MM.1S (cell line): Measurements from ENCODE around the gene RPS15A.

Experiments
- DNase-seq: peaks from one replicate; pipeline ENCODE4 v3.0.0-alpha.2; 2015
- H2AFZ ChIP-seq: fragments of 300-600 bp; sonication (generic); 2 replicates; pipeline ENCODE4 v1.6.0; 2016; ENCODE audit warnings: antibody characterized with exemption, low read length
- H3F3A ChIP-seq: fragments of 300-600 bp; sonication (generic); 2 replicates; pipeline ENCODE4 v1.6.1; 2016; ENCODE audit warnings: mild to moderate bottlenecking, antibody characterized with exemption, low read length, moderate library complexity, mixed read lengths; ENCODE audit not compliant: insufficient read depth
- H3K27ac ChIP-seq: fragments of 300-600 bp; sonication (generic); 2 replicates; pipeline ENCODE4 v1.5.1; 2016; ENCODE audit warnings: mild to moderate bottlenecking, low read length
- H3K27me3 ChIP-seq: fragments of 300-600 bp; sonication (generic); replicated peaks from 2 replicates; pipeline ENCODE4 v1.6.0; 2016; ENCODE audit warnings: low read length; ENCODE audit not compliant: insufficient read depth
- H3K36me3 ChIP-seq: fragments of 300-600 bp; sonication (generic); replicated peaks from 2 replicates; pipeline ENCODE4 v1.6.1; 2016; ENCODE audit warnings: mild to moderate bottlenecking, low read length, mixed read lengths; ENCODE audit not compliant: insufficient read depth
- H3K4me1 ChIP-seq: fragments of 300-600 bp; sonication (generic); 2 replicates; pipeline ENCODE4 v1.6.1; 2016; ENCODE audit warnings: low read length, mixed read lengths
- H3K4me2 ChIP-seq: fragments of 300-600 bp; sonication (generic); 2 replicates; pipeline ENCODE4 v1.6.0; 2016; ENCODE audit warnings: low read depth, low read length
- H3K4me3 ChIP-seq: fragments of 300-600 bp; sonication (generic); 2 replicates; pipeline ENCODE4 v1.5.1; 2016; ENCODE audit warnings: low read length, mixed read lengths
- H3K79me2 ChIP-seq: fragments of 300-600 bp; sonication (generic); 2 replicates; pipeline ENCODE4 v1.6.1; 2016; ENCODE audit warnings: mixed run types, low read length, mixed read lengths
- H3K9ac ChIP-seq: fragments of 300-600 bp; sonication (generic); 2 replicates; pipeline ENCODE4 v1.6.1; 2016; ENCODE audit warnings: low read length, mixed read lengths
- H3K9me2 ChIP-seq: fragments of 300-600 bp; sonication (generic); replicated peaks from 2 replicates; pipeline ENCODE4 v1.6.1; 2016; ENCODE audit warnings: mild to moderate bottlenecking, low read length, mixed read lengths; ENCODE audit not compliant: insufficient read depth
- H3K9me3 ChIP-seq: fragments of 300-600 bp; sonication (generic); replicated peaks from 2 replicates; pipeline ENCODE4 v1.6.1; 2016; ENCODE audit warnings: mild to moderate bottlenecking, low read length, mixed read lengths; ENCODE audit not compliant: insufficient read depth
- H4K20me1 ChIP-seq: fragments of 300-600 bp; sonication (generic); 2 replicates; pipeline ENCODE4 v1.6.1; 2016; ENCODE audit warnings: mild to moderate bottlenecking, low read length, moderate library complexity, mixed read lengths; ENCODE audit not compliant: insufficient read depth
- CTCF ChIP-seq: fragments of 300-600 bp; sonication (generic); IDR thresholded peaks from 2 replicates; pipeline ENCODE4 v1.5.1; 2016; ENCODE audit warnings: antibody characterized with exemption, low read length, mixed read lengths
- EZH2 ChIP-seq: fragments of 300-600 bp; sonication (generic); optimal IDR thresholded peaks from 2 replicates; pipeline ENCODE3; 2017; ENCODE audit warnings: low read depth, mild to moderate bottlenecking, antibody characterized with exemption, low read length, mixed read lengths
- EZH2phosphoT487 ChIP-seq: fragments of 300-600 bp; sonication (generic); IDR thresholded peaks from 2 replicates; pipeline ENCODE4 v1.6.1; 2018; ENCODE audit warnings: antibody characterized with exemption, low read length

RPS15A gene

DNA sequence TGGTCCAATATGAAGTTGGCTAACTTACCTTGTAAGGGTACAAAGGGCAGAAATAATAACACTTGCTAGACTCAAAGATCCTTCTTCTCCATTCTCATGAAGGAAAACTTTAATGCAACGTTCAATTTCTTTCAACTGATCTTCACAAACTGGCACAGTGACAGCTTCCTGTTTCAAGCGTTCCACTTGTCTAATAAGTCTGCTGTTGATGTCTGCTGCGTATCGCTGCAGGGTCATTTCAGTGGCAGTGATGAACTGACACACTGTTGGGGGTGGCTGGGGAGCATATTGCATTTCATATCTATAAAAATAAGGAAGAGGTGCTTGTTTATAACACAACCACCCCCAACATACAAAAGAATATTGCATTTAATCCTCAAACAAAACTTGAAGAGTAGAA lies 44.7 kb upstream of the RPS15A start:
- H3K27ac ChIP-seq, result no peak overlapping the region
- H3K4me1 ChIP-seq, result no peaks in the 10 kb centered on the region
- no peak for DNase-seq
- no peaks in the 10 kb centered on the region for H3K9me2 ChIP-seq
- H4K20me1 ChIP-seq, result no peaks in the 10 kb centered on the region
- no peaks in the 10 kb centered on the region for H3K79me2 ChIP-seq
- no peak overlapping the region for H3K9ac ChIP-seq
- H3F3A ChIP-seq, result 0 out of 2 replicates have a peak, but pooled peaks cover 3% of the 10 kb centered on the region
- no peak overlapping the region for H3K4me3 ChIP-seq
- no peak for TF ChIP-seq EZH2
- no peak for TF ChIP-seq CTCF
- TF ChIP-seq EZH2phosphoT487, result no peak
- no peak overlapping the region for H2AFZ ChIP-seq
- no peak overlapping the region for H3K4me2 ChIP-seq
- peaks cover 25% of the 10 kb centered on the region for H3K36me3 ChIP-seq
- H3K27me3 ChIP-seq, result no peaks in the 10 kb centered on the region
- no peaks in the 10 kb centered on the region for H3K9me3 ChIP-seq

- Histone ChIP-seq H3K9ac (no peak overlapping the region), H2AFZ (no peak overlapping the region), H3K27me3 (no peaks in the 10 kb centered on the region), H3K4me3 (no peak overlapping the region), H3K9me2 (no peaks in the 10 kb centered on the region), H3K36me3 (peaks cover 23% of the 10 kb centered on the region), H3K27ac (no peak overlapping the region), H4K20me1 (no peaks in the 10 kb centered on the region), H3K4me2 (no peak overlapping the region), H3K4me1 (no peaks in the 10 kb centered on the region), H3F3A (0 out of 2 replicates have a peak, but pooled peaks cover 3% of the 10 kb centered on the region), H3K79me2 (no peaks in the 10 kb centered on the region), H3K9me3 (no peaks in the 10 kb centered on the region)
- DNase-seq, result no peak
- no peak for TF ChIP-seq EZH2phosphoT487
- TF ChIP-seq EZH2, result no peak
- no peak for TF ChIP-seq CTCF
Measured at GRCh38 chr16:18833707-18834505, 43.8 kb upstream of the RPS15A start.

DNA sequence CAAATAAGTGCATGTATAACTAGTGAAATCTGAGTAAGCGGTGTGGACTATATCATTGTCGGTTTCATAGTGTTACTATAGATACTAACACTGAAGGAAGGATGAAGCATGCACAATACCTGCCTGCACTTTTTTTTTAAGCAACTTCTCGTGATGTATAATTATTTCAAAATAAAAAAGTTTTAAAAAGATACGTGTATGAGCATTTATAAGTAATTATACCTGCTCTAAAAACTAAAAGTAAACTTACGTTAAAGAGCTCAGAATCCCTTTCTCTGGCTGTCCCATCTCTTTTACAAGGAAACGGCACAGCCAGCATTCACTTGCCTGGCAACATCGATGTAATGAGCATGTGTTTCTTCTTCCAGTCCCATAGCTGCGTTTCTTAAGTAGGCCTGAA lies 42.5 kb upstream of the RPS15A start:
- Histone ChIP-seq H4K20me1 (no peaks in the 10 kb centered on the region), H3F3A (peaks cover 3% of the 10 kb centered on the region; the same call in 1 of the 2 replicates), H3K27ac (no peak overlapping the region), H3K4me1 (no peaks in the 10 kb centered on the region), H3K27me3 (no peaks in the 10 kb centered on the region), H3K4me2 (no peak overlapping the region), H3K4me3 (no peak overlapping the region), H3K9ac (no peak overlapping the region), H3K36me3 (peaks cover 16% of the 10 kb centered on the region), H3K9me2 (no peaks in the 10 kb centered on the region), H3K79me2 (no peaks in the 10 kb centered on the region), H2AFZ (no peak overlapping the region), H3K9me3 (no peaks in the 10 kb centered on the region)
- DNase-seq, result no peak
- no peak for TF ChIP-seq CTCF
- TF ChIP-seq EZH2phosphoT487, result no peak
- TF ChIP-seq EZH2, result no peak
